Pulmonary artery endothelial cell (primary cell): ENCODE measurements around the gene COL26A1. TPM values are rescaled to one million over a fixed set of nuclear protein-coding genes. Genes with fewer than 3 reads are reported as not detected.
"Not testable (repeated sequence)": the region's sequence is repeated elsewhere in the genome, so short reads cannot be mapped to it uniquely, and the experiment has no call there.

Experiments
- DNase-seq: peaks from one replicate; pipeline ENCODE4 v3.0.0-alpha.2; 2011; ENCODE audit warnings: low read depth, low spot score
- total RNA-seq: library from RNA; depleted of rRNA; stranded (reverse); fragments of >200 nt; gene quantifications from 2 replicates; pipeline ENCODE4 v1.2.3, GENCODE V29; 2014

The COL26A1 gene
- total RNA-seq, 1 donor from 2014 or later: not detected

DNA sequence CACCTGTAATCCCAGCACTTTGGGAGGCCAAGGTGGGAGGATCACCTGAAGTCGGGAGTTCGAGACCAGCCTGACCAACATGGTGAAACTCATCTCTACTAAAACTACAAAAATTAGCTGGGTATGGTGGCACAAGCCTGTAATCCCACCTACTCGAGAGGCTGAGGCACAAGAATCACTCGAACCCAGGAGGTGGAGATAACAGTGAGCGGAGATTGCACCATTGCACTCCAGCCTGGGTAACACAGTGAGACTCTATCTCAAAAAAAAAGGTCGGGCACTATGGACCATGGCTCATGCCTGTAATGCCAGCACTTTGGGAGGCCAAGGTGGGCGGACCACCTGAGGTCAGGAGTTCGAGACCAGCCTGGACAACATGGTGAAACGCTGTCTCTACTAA is 127.8 kb downstream of the COL26A1 start:
- DNase-seq: not testable (repeated sequence)

DNA sequence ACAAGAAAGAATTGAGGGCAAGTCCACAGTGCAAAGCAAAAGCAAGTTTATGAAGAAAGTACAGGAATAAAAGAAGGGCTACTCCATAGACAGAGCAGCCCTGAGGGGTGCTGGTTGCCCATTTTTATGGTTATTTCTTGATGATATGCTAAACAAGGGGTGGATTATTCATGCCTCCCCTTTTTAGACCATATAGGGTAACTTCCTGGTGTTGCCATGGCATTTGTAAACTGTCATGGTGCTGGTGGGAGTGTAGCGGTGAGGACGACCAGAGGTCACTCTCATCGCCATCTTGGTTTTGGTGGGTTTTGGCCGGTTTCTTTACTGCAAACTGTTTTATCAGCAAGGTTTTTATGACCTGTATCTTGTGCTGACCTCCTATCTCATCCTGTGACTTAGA is 128.8 kb downstream of the COL26A1 start:
- not testable (repeated sequence) for DNase-seq

- DNase-seq: no peak
Observed at GRCh38 chr7:101494602-101495329, 132.1 kb downstream of the COL26A1 start.

DNA sequence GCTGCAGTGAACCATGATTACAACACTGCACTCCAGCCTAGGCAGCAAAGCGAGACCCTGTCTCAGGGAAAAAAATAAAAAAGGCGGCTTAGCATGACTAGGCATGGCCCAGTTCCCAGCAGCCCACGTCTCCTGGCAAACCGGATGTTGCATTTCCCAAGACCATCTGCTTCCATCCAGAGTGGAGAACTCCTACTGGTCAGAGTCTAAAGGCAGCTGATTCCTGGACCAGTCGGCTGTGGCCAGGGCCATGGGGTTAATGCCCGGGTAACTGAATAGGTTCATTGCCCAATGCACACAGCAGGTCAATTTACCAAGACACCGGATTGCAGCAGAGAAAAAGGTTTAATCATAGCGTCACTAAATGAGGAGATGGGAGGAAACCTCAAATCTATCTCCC is 133.3 kb downstream of the COL26A1 start:
- no peak for DNase-seq

GRCh38 chr7:101501351-101501750 is 138.7 kb downstream of the COL26A1 start:
- DNase-seq: no peak

GRCh38 chr7:101502466-101503098 is 139.9 kb downstream of the COL26A1 start:
- DNase-seq: no peak

DNA sequence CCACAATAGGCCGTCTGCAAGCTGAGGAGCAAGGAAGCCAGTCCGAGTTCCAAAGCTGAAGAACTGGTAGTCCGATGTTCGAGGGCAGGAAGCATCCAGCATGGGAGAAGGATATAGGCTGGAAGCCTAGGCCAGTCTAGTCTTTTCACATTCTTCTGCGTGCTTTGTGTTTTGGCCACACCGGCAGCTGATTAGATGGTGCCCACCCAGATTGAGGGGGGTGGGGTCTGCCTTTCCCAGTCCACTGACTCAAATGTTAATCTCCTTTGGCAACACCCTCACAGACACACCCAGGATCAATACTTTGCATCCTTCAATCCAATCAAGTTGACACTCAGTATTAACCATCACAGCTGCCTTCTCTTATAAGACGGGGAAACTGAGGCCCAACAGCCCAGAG is 142.8 kb downstream of the COL26A1 start:
- not testable (repeated sequence) for DNase-seq

GRCh38 chr7:101506531-101506930 is 143.9 kb downstream of the COL26A1 start:
- no peak for DNase-seq

- DNase-seq: no peak
Observed at GRCh38 chr7:101507327-101507726, 144.7 kb downstream of the COL26A1 start.

GRCh38 chr7:101507791-101508252 is 145.1 kb downstream of the COL26A1 start:
- DNase-seq: no peak

GRCh38 chr7:101510297-101510696 is 147.6 kb downstream of the COL26A1 start:
- no peak for DNase-seq

GRCh38 chr7:101511965-101512364 is 149.3 kb downstream of the COL26A1 start:
- DNase-seq: no peak

DNA sequence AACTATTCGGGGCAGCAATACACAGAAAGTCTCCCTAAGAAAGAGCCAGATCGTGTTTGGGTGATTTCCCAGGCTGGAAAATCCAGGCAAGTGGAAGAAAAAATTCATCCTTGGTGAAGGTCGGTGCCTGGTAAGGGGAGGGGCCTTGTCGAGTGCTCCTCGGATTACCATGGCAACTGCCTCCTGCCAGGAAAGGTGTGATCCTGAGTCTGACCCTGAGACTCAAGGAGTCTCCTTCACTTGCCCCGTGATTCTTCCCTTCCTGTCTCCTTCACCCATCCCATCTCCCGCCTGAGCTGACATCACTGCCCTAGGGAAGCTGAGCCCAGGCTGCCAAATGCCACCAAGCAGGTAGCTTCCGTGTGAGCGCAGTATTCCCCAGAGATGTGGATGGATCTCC is 154.2 kb downstream of the COL26A1 start:
- DNase-seq: no peak

DNA sequence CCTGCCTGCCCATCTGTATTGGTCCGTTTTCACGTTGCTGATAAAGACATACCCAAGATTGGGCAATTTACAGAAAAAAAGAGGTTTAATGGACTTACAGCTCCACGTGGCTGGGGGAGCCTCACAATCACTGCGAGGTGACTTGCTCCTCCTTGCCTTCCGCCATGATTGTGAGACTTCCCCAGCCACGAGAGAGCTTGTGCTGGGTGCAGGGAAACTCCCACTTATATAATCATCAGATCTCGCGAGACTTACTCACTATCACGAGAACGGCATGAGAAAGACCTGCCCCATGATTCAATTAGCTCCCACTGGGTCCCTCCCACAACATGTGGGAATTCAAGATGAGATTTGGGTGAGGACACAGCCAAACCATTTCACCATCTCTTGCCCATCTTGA is 154.6 kb downstream of the COL26A1 start:
- no peak for DNase-seq

GRCh38 chr7:101518336-101518735 is 155.7 kb downstream of the COL26A1 start:
- DNase-seq: no peak

- no peak for DNase-seq
Observed at GRCh38 chr7:101519324-101520023, 156.8 kb downstream of the COL26A1 start.

- no peak for DNase-seq
Observed at GRCh38 chr7:101521430-101521925, 158.8 kb downstream of the COL26A1 start.

- no peak for DNase-seq
Observed at GRCh38 chr7:101522021-101522420, 159.3 kb downstream of the COL26A1 start.

- DNase-seq: no peak
Observed at GRCh38 chr7:101527844-101528667, 165.4 kb downstream of the COL26A1 start.

DNA sequence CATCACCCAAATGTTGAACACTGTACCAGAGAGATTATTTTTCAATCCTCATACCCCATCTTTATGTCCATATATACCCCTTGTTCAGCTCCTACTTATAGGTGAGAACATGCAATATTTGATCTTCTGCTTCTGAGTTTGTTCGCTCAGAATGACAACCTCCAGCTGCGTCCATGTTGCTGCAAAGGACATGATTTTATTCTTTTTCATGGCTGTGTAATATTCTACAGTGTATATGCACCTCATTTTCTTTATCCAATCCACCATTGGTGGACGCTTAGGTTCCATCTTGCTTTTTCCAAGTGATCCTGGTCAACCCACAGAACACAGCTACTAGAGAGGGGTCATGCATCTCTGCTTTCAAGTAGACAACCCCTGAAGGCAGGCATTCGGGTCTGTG is 166.9 kb downstream of the COL26A1 start:
- DNase-seq: no peak

DNA sequence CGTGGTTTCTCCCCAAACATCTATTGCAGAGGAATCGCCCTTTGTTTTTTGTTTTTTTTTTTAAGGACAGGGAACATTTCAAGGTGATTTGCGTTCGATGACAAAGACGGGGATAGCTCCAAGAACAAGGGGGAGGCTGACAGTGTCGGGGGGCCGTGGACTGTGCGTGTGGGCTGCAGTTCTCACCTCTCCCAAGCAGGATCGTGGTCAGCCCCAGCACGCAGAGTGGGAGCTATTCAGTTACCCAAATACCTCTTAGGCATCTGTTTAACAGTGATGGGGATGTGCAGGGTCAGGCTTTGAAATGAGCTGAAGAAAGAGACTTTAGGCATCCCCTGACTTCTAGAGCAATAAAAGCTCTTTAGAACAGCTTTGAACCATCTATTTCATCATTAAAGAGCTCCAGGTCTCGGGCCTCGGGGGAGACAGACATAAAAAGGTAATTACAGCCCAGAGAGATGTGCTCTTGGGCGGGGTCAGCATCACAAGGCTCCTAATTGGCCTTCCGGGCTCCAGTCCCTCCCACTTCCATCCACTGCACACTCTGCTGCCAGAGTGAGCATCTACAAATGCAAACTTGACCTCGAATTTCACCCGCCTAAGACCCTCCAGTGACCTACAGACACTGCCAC is 169.2 kb downstream of the COL26A1 start:
- no peak for DNase-seq
